Measurements from ENCODE around the gene ADD3.
"Not testable (repeated sequence)": the region's sequence is repeated elsewhere in the genome, so short reads cannot be mapped to it uniquely, and the experiment has no call there.

GRCh38 chr10:110048145-110048544 lies 40.4 kb downstream of the ADD3 start:
- not testable (repeated sequence) for TF ChIP-seq CTCF (conservative IDR thresholded peaks at IDR 0.05; ENCODE audit: low read length); EZH2phosphoT487 (IDR thresholded peaks at IDR 0.05; ENCODE audit: borderline replicate concordance)
